DND-41 (cell line): Measurements from ENCODE around the gene SLC7A9.

Source experiments
- CTCF ChIP-seq: IDR thresholded peaks from 2 replicates; pipeline ENCODE4 v1.5.1; 2012; ENCODE audit warnings: borderline replicate concordance, low read length, moderate library complexity, mild to moderate bottlenecking; ENCODE audit not compliant: poor library complexity, severe bottlenecking; ENCODE audit errors: extremely low read depth
- EZH2 ChIP-seq: IDR thresholded peaks from 3 replicates; pipeline ENCODE4 v1.6.1; 2012; ENCODE audit warnings: borderline replicate concordance, low read depth, mild to moderate bottlenecking, moderate library complexity, low read length, inconsistent platforms; ENCODE audit not compliant: severe bottlenecking

- TF ChIP-seq CTCF (no peak), EZH2 (no peak)
Measured at GRCh38 chr19:32800754-32801153, 68.8 kb downstream of the SLC7A9 start.
